ENCODE measurements around the gene DOP1B. TPM values are rescaled to one million over a fixed set of nuclear protein-coding genes. Genes with fewer than 3 reads are reported as not detected.
A peak's percentile ranks its signal among the peaks of the same experiment; 100 is the strongest.

Gene DOP1B
- total and polyA plus RNA-seq, 2 of the 4 experiments (the other 2 are of a cell fraction), result 8.8 to 13.0 TPM

DNA sequence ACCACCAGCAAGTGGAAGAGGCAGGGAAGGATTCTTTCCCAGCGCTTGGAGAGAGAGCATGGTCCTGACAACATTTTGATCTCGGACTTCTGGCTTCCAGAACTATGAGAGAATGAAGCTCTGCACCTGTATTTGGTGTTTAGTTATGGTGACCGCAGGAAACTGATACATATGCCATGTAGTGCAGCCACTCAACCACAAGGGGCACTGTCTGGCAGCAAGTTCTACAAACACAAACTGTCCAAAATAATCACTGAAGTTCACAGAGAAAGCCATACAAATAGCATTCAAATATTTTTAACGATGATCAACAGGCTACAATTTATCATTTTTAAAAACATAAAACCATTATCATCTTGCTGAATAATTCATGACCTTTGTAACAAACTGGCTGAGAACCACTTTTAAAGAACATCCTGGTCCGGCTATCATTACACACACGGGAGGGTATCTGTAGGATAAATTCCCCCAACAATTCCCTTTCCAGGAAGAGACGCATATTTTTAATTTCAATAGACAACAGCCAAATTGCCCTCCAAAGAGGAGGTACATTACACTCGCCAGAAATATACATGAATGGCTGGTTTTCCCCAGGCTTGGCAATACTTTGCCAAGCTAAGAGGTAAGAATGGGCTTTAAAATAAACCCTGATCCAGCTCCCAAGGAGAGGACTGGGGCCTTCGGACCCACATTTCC, 31.0 kb upstream of the DOP1B start:
- Histone ChIP-seq H2BK5ac (ENCODE audit: low read depth, low read length, poor library complexity, severe bottlenecking) (no peak overlapping the region), H3K9ac (ENCODE audit: low read depth, low read length) (no peak overlapping the region), H4K5ac (ENCODE audit: low read depth, low read length) (no peak overlapping the region), H4K20me1 (ENCODE audit: insufficient read depth, low read length) (no peaks in the 10 kb centered on the region), H3K9me3 (ENCODE audit: control insufficient read depth, insufficient read depth, low read length) (no peaks in the 10 kb centered on the region), H2AK5ac (ENCODE audit: low read depth, low read length) (no peak overlapping the region), H3K27ac (ENCODE audit: insufficient read depth, low read length) (no peak overlapping the region), H3K4ac (ENCODE audit: low read depth, low read length) (no peak overlapping the region), H3K4me3 (ENCODE audit: insufficient read depth, low read depth, low read length) (no peak overlapping the region), H3K4me2 (ENCODE audit: low read depth, low read length) (no peak overlapping the region), H2BK15ac (ENCODE audit: low read depth, low read length) (no peak overlapping the region), H3K23ac (ENCODE audit: low read depth, low read length) (no peak overlapping the region), H2AK9ac (replicated peaks; ENCODE audit: low read depth, low read length, poor library complexity) (no peak overlapping the region), H3K18ac (ENCODE audit: low read depth, low read length) (no peak overlapping the region), H3K4me1 (ENCODE audit: control insufficient read depth, insufficient read depth, low read length) (peaks cover 7% of the 10 kb centered on the region), H2BK120ac (ENCODE audit: low read depth, low read length) (no peak overlapping the region), H3K36me3 (ENCODE audit: control insufficient read depth, insufficient read depth, low read length) (no peaks in the 10 kb centered on the region), H3K56ac (ENCODE audit: extremely low read depth, insufficient read depth, low read length) (no peak overlapping the region), H3K79me1 (ENCODE audit: low read depth in 1 of 2, low read length in 2 of 2) (peaks cover 0 to 2% of the 10 kb centered on the region in 2 experiments; a peak in 1 of 4 replicates), H2BK20ac (ENCODE audit: low read depth, low read length) (no peak overlapping the region), H3K14ac (replicated peaks; ENCODE audit: low read depth, low read length) (no peak overlapping the region), H3K27me3 (ENCODE audit: control insufficient read depth, insufficient read depth, low read length) (no peaks in the 10 kb centered on the region), H2AFZ (replicated peaks; ENCODE audit: low read length, poor library complexity) (no peak overlapping the region), H3K9me1 (ENCODE audit: insufficient read depth, low read length) (peaks cover 5% of the 10 kb centered on the region; the same call in 1 of the 2 replicates), H4K91ac (ENCODE audit: insufficient read depth, low read depth, low read length) (no peak overlapping the region), H4K8ac (ENCODE audit: low read depth in 2 of 2, low read length in 2 of 2) (no peak overlapping the region)
- TF ChIP-seq, protein P1, sequence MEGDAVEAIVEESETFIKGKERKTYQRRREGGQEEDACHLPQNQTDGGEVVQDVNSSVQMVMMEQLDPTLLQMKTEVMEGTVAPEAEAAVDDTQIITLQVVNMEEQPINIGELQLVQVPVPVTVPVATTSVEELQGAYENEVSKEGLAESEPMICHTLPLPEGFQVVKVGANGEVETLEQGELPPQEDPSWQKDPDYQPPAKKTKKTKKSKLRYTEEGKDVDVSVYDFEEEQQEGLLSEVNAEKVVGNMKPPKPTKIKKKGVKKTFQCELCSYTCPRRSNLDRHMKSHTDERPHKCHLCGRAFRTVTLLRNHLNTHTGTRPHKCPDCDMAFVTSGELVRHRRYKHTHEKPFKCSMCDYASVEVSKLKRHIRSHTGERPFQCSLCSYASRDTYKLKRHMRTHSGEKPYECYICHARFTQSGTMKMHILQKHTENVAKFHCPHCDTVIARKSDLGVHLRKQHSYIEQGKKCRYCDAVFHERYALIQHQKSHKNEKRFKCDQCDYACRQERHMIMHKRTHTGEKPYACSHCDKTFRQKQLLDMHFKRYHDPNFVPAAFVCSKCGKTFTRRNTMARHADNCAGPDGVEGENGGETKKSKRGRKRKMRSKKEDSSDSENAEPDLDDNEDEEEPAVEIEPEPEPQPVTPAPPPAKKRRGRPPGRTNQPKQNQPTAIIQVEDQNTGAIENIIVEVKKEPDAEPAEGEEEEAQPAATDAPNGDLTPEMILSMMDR (conservative IDR thresholded peaks at IDR 0.05; ENCODE audit: low read depth, low read length), result peak; percentile 75
- TF ChIP-seq RAD21 (IDR thresholded peaks at IDR 0.05; ENCODE audit: low read length) (peak; percentile 56), MAZ (IDR thresholded peaks at IDR 0.05; ENCODE audit: borderline replicate concordance, low read depth, low read length) (no peak)
- CTCF ChIA-PET, result interaction anchor here (0.5 to 1.1 kb wide), 3 partner anchors 12 to 48 kb away, joined by 3 read pairs; no protein-coding TSS in a partner anchor
- dilution Hi-C loops (cut with HindIII; ENCODE audit: low sequenced_read_pairs, unreplicated experiment) (no loop called here), intact Hi-C loops (cut with micrococcal nuclease) (no loop called here), in situ Hi-C loops (cut with MboI; ENCODE audit: low sequenced_read_pairs) (no loop called here)
- ATAC-seq (ENCODE audit: low read depth) (peak; percentile 49), DNase-seq (peak; percentile 70)
- 27% methylated on average over 3 of the region's 9 CpGs; no CpG with 5 or more reads in 1 of the 2 experiments for WGBS, 2 experiments (ENCODE audit: extremely low coverage in 2 of 2, insufficient read length in 1 of 2)
- no TSS peak for BruUV-seq (replicated peaks)
- POLR2A ChIA-PET (ENCODE audit: unreplicated experiment), result no interaction called here

Measured in IMR-90 (cell line).